Measurements from ENCODE around the gene LRP8. TPM values are rescaled to one million over a fixed set of nuclear protein-coding genes. Genes with fewer than 3 reads are reported as not detected.

Gene LRP8
- total and polyA plus RNA-seq, 7 experiments from 2014 or later: 0.64 to 45.8 (median 4.7) TPM

- DNase-seq: no peak
- Histone ChIP-seq H3K4me1 (ENCODE audit: control insufficient read depth in 2 of 2, insufficient read depth in 2 of 2, low read length in 2 of 2) (no peaks in the 10 kb centered on the region), H3K27ac (ENCODE audit: low read depth, low read length) (no peak overlapping the region), H3K36me3 (ENCODE audit: control insufficient read depth in 2 of 3, insufficient read depth in 3 of 3, low read length in 3 of 3) (peaks cover 0 to 17% (median 0%) of the 10 kb centered on the region in 3 experiments), H3K9me3 (ENCODE audit: control insufficient read depth in 2 of 3, low read length in 3 of 3) (no peaks in the 10 kb centered on the region), H3K27me3 (ENCODE audit: control insufficient read depth in 2 of 2, insufficient read depth in 2 of 2, low read length in 2 of 2) (no peaks in the 10 kb centered on the region), H3K4me3 (ENCODE audit: low read length) (no peak overlapping the region)
- CTCF ChIA-PET: no interaction called here
- POLR2A ChIA-PET: no interaction called here
- ATAC-seq: no peak
- Mint-ChIP-seq H3K4me3 (no peak overlapping the region), H3K27ac (no peak overlapping the region), H3K9me3 (no peaks in the 10 kb centered on the region), H3K27me3 (no peaks in the 10 kb centered on the region), H3K36me3 (peaks cover 3 to 25% (median 19%) of the 10 kb centered on the region in 5 donors), H3K4me1 (no peaks in the 10 kb centered on the region)
- intact Hi-C loops (cut with micrococcal nuclease): no loop called here
Measured at GRCh38 chr1:53265581-53265980, 62.3 kb downstream of the LRP8 start.

- Histone ChIP-seq H3K4me3 (ENCODE audit: low read length) (no peak overlapping the region), H3K27me3 (ENCODE audit: control insufficient read depth in 2 of 2, insufficient read depth in 2 of 2, low read length in 2 of 2) (no peaks in the 10 kb centered on the region), H3K9me3 (ENCODE audit: control insufficient read depth in 2 of 3, low read length in 3 of 3) (no peaks in the 10 kb centered on the region), H3K27ac (ENCODE audit: low read depth, low read length) (no peak overlapping the region), H3K36me3 (ENCODE audit: control insufficient read depth in 2 of 3, insufficient read depth in 3 of 3, low read length in 3 of 3) (peaks cover 0 to 17% (median 0%) of the 10 kb centered on the region in 3 experiments), H3K4me1 (ENCODE audit: control insufficient read depth in 2 of 2, insufficient read depth in 2 of 2, low read length in 2 of 2) (no peaks in the 10 kb centered on the region)
- no peaks in the 10 kb centered on the region for H3K4me1 Mint-ChIP-seq
- no peak overlapping the region for H3K27ac Mint-ChIP-seq
- H3K36me3 Mint-ChIP-seq: peaks cover 4 to 26% (median 17%) of the 10 kb centered on the region in 5 donors
- CTCF ChIA-PET: interaction anchor here (0.6 kb wide), 1 partner anchor 362 kb away, joined by 4 read pairs; no protein-coding TSS in a partner anchor
- ATAC-seq (no peak), DNase-seq (no peak)
- H3K4me3 Mint-ChIP-seq: no peak overlapping the region
- H3K9me3 Mint-ChIP-seq: no peaks in the 10 kb centered on the region
- POLR2A ChIA-PET: no interaction called here
- intact Hi-C loops (cut with micrococcal nuclease): no loop called here
- H3K27me3 Mint-ChIP-seq: no peaks in the 10 kb centered on the region
Measured at GRCh38 chr1:53264048-53264447, 63.8 kb downstream of the LRP8 start.

GRCh38 chr1:53262000-53262399, 65.9 kb downstream of the LRP8 start:
- ChIA-PET CTCF (no interaction called here), POLR2A (interaction anchor here (1.4 kb wide), 1 partner anchor 243 kb away, joined by 3 read pairs; no protein-coding TSS in a partner anchor)
- no peak overlapping the region for H3K4me3 Mint-ChIP-seq
- H3K27me3 Mint-ChIP-seq: no peaks in the 10 kb centered on the region
- Histone ChIP-seq H3K9me3 (ENCODE audit: control insufficient read depth in 2 of 3, low read length in 3 of 3) (no peaks in the 10 kb centered on the region), H3K27ac (ENCODE audit: low read depth, low read length) (no peak overlapping the region), H3K27me3 (ENCODE audit: control insufficient read depth in 2 of 2, insufficient read depth in 2 of 2, low read length in 2 of 2) (no peaks in the 10 kb centered on the region), H3K4me1 (ENCODE audit: control insufficient read depth in 2 of 2, insufficient read depth in 2 of 2, low read length in 2 of 2) (no peaks in the 10 kb centered on the region), H3K4me3 (ENCODE audit: low read length) (no peak overlapping the region), H3K36me3 (ENCODE audit: control insufficient read depth in 2 of 3, insufficient read depth in 3 of 3, low read length in 3 of 3) (peaks cover 0 to 17% (median 0%) of the 10 kb centered on the region in 3 experiments)
- ATAC-seq (no peak), DNase-seq (no peak)
- no peaks in the 10 kb centered on the region for H3K4me1 Mint-ChIP-seq
- intact Hi-C loops (cut with micrococcal nuclease): no loop called here
- H3K27ac Mint-ChIP-seq: no peak overlapping the region
- peaks cover 4 to 26% (median 20%) of the 10 kb centered on the region in 5 donors for H3K36me3 Mint-ChIP-seq
- no peaks in the 10 kb centered on the region for H3K9me3 Mint-ChIP-seq

- H3K27ac ChIP-seq (ENCODE audit: low read depth, low read length): no peak overlapping the region
- no peak for ATAC-seq
Measured at GRCh38 chr1:53260631-53261247, 67.1 kb downstream of the LRP8 start.

GRCh38 chr1:53259932-53260331, 67.9 kb downstream of the LRP8 start:
- H3K36me3 ChIP-seq (ENCODE audit: control insufficient read depth in 2 of 3, insufficient read depth in 3 of 3, low read length in 3 of 3): peaks cover 0 to 13% (median 0%) of the 10 kb centered on the region in 3 experiments

More at GRCh38 chr1:53260631-53261247, 67.1 kb downstream of the LRP8 start:
- Histone ChIP-seq H3K4me1 (ENCODE audit: control insufficient read depth in 2 of 2, insufficient read depth in 2 of 2, low read length in 2 of 2) (no peaks in the 10 kb centered on the region), H3K4me3 (ENCODE audit: low read length) (no peak overlapping the region), H3K9me3 (ENCODE audit: control insufficient read depth in 2 of 3, low read length in 3 of 3) (no peaks in the 10 kb centered on the region), H3K27me3 (ENCODE audit: control insufficient read depth in 2 of 2, insufficient read depth in 2 of 2, low read length in 2 of 2) (no peaks in the 10 kb centered on the region), H3K36me3 (ENCODE audit: control insufficient read depth in 2 of 3, insufficient read depth in 3 of 3, low read length in 3 of 3) (peaks cover 0 to 17% (median 0%) of the 10 kb centered on the region in 3 experiments)
- Mint-ChIP-seq H3K4me3 (no peak overlapping the region), H3K27ac (no peak overlapping the region), H3K4me1 (no peaks in the 10 kb centered on the region), H3K27me3 (no peaks in the 10 kb centered on the region), H3K36me3 (peaks cover 4 to 22% (median 16%) of the 10 kb centered on the region in 5 donors), H3K9me3 (no peaks in the 10 kb centered on the region)
- POLR2A ChIA-PET: interaction anchor here (1.4 kb wide), 1 partner anchor 242 kb away, joined by 3 read pairs; no protein-coding TSS in a partner anchor
- CTCF ChIA-PET: no interaction called here
- intact Hi-C loops (cut with micrococcal nuclease): no loop called here
- no peak for DNase-seq

GRCh38 chr1:53258216-53258615, 69.7 kb downstream of the LRP8 start:
- Histone ChIP-seq H3K9me3 (ENCODE audit: control insufficient read depth in 2 of 3, low read length in 3 of 3) (no peaks in the 10 kb centered on the region), H3K4me1 (ENCODE audit: control insufficient read depth in 2 of 2, insufficient read depth in 2 of 2, low read length in 2 of 2) (no peaks in the 10 kb centered on the region), H3K36me3 (ENCODE audit: control insufficient read depth in 2 of 3, insufficient read depth in 3 of 3, low read length in 3 of 3) (peaks cover 0 to 7% (median 0%) of the 10 kb centered on the region in 3 experiments), H3K27me3 (ENCODE audit: control insufficient read depth in 2 of 2, insufficient read depth in 2 of 2, low read length in 2 of 2) (no peaks in the 10 kb centered on the region), H3K4me3 (ENCODE audit: low read length) (no peak overlapping the region), H3K27ac (ENCODE audit: low read depth, low read length) (no peak overlapping the region)
- H3K27me3 Mint-ChIP-seq: no peaks in the 10 kb centered on the region
- no peak for ATAC-seq
- H3K4me1 Mint-ChIP-seq: no peaks in the 10 kb centered on the region
- no peak overlapping the region for H3K4me3 Mint-ChIP-seq
- ChIA-PET POLR2A (no interaction called here), CTCF (interaction anchor here (0.6 kb wide), 1 partner anchor 144 kb away, joined by 9 read pairs; no protein-coding TSS in a partner anchor)
- no peaks in the 10 kb centered on the region for H3K9me3 Mint-ChIP-seq
- intact Hi-C loops (cut with micrococcal nuclease): no loop called here
- no peak for DNase-seq
- no peak overlapping the region for H3K27ac Mint-ChIP-seq
- peaks cover 4 to 15% (median 8%) of the 10 kb centered on the region in 5 donors for H3K36me3 Mint-ChIP-seq

More at GRCh38 chr1:53259932-53260331, 67.9 kb downstream of the LRP8 start:
- ChIA-PET POLR2A (no interaction called here), CTCF (no interaction called here)
- H3K9me3 ChIP-seq (ENCODE audit: control insufficient read depth in 2 of 3, low read length in 3 of 3): no peaks in the 10 kb centered on the region
- no peaks in the 10 kb centered on the region for H3K9me3 Mint-ChIP-seq
- no peak overlapping the region for H3K27ac ChIP-seq (ENCODE audit: low read depth, low read length)
- H3K36me3 Mint-ChIP-seq: peaks cover 4 to 18% (median 13%) of the 10 kb centered on the region in 5 donors
- H3K27ac Mint-ChIP-seq: no peak overlapping the region
- no peak overlapping the region for H3K4me3 Mint-ChIP-seq
- ATAC-seq (no peak), DNase-seq (no peak)
- H3K4me1 Mint-ChIP-seq: no peaks in the 10 kb centered on the region
- intact Hi-C loops (cut with micrococcal nuclease): no loop called here
- H3K27me3 ChIP-seq (ENCODE audit: control insufficient read depth in 2 of 2, insufficient read depth in 2 of 2, low read length in 2 of 2): no peaks in the 10 kb centered on the region
- H3K4me1 ChIP-seq (ENCODE audit: control insufficient read depth in 2 of 2, insufficient read depth in 2 of 2, low read length in 2 of 2): no peaks in the 10 kb centered on the region
- no peak overlapping the region for H3K4me3 ChIP-seq (ENCODE audit: low read length)
- no peaks in the 10 kb centered on the region for H3K27me3 Mint-ChIP-seq

Data from naive thymus-derived CD4-positive, alpha-beta T cell (primary cell).